GM12875 (cell line): ENCODE data around the gene ATP10D.

Source experiments
- H3K4me3 ChIP-seq: one replicate; pipeline ENCODE4 v1.5.1; 2011; ENCODE audit warnings: low read depth, low read length, control low read depth
- CTCF ChIP-seq: IDR thresholded peaks from 2 replicates; pipeline ENCODE4 v1.5.1; 2011; ENCODE audit warnings: low read depth, mild to moderate bottlenecking, control low read depth, inconsistent platforms, low read length, moderate library complexity, borderline replicate concordance; ENCODE audit not compliant: insufficient read depth

The ATP10D gene

GRCh38 chr4:47498899-47499298 lies 13.8 kb downstream of the ATP10D start:
- no peak for TF ChIP-seq CTCF
- H3K4me3 ChIP-seq, result no peak overlapping the region

- TF ChIP-seq CTCF, result no peak
Observed at GRCh38 chr4:47499700-47500099, 14.6 kb downstream of the ATP10D start.

GRCh38 chr4:47500776-47501175 lies 15.7 kb downstream of the ATP10D start:
- no peak for TF ChIP-seq CTCF
- H3K4me3 ChIP-seq, result no peak overlapping the region

More at GRCh38 chr4:47499700-47500099, 14.6 kb downstream of the ATP10D start:
- no peak overlapping the region for H3K4me3 ChIP-seq

GRCh38 chr4:47505147-47505546 lies 20.1 kb downstream of the ATP10D start:
- no peak overlapping the region for H3K4me3 ChIP-seq
- TF ChIP-seq CTCF, result no peak

GRCh38 chr4:47505666-47506065 lies 20.6 kb downstream of the ATP10D start:
- no peak overlapping the region for H3K4me3 ChIP-seq
- TF ChIP-seq CTCF, result no peak

GRCh38 chr4:47510506-47511143 lies 25.6 kb downstream of the ATP10D start:
- H3K4me3 ChIP-seq, result no peak overlapping the region
- no peak for TF ChIP-seq CTCF

- TF ChIP-seq CTCF, result no peak
- no peak overlapping the region for H3K4me3 ChIP-seq
Observed at GRCh38 chr4:47513461-47513860, 28.4 kb downstream of the ATP10D start.
